HL-60 (cell line): ENCODE results near the gene PRR5.

ENCODE experiments used
- DNase-seq, 2 experiments: peaks; one replicate each; pipeline ENCODE4 v3.0.0-alpha.2; 2010 to 2020; ENCODE audit warnings: low read depth in 1 of 2, low spot score in 1 of 2
- H3K27ac ChIP-seq: fragments of 250-450 bp; sonication (Bioruptor Pico); replicated peaks from 2 replicates; pipeline ENCODE4 v1.5.1; 2020; ENCODE audit warnings: mild to moderate bottlenecking, moderate library complexity
- H3K27me3 ChIP-seq: fragments of 250-450 bp; sonication (Bioruptor Pico); 2 replicates; pipeline ENCODE4 v1.5.1; 2021; ENCODE audit warnings: mild to moderate bottlenecking, moderate library complexity; ENCODE audit not compliant: insufficient read depth, poor library complexity, severe bottlenecking
- H3K4me3 ChIP-seq: replicated peaks from 2 replicates; pipeline ENCODE4 v1.5.1; 2011; ENCODE audit warnings: mild to moderate bottlenecking, control low read depth, low read length; ENCODE audit not compliant: insufficient read depth
- CTCF ChIP-seq: IDR thresholded peaks from one replicate; pipeline ENCODE4 v1.5.1; 2011; ENCODE audit warnings: low read length, control low read depth, inconsistent platforms; ENCODE audit not compliant: insufficient read depth
- GABPA ChIP-seq: IDR thresholded peaks from 2 replicates; pipeline ENCODE4 v1.6.1; 2012; ENCODE audit warnings: low read depth
- POLR2AphosphoS5 ChIP-seq: IDR thresholded peaks from 2 replicates; pipeline ENCODE4 v1.6.1; 2012; ENCODE audit warnings: low read depth
- REST ChIP-seq: IDR thresholded peaks from 2 replicates; pipeline ENCODE4 v1.6.1; 2012; ENCODE audit warnings: low read depth; ENCODE audit not compliant: insufficient replicate concordance
- SPI1 ChIP-seq: IDR thresholded peaks from 2 replicates; pipeline ENCODE4 v1.6.1; 2012; ENCODE audit warnings: low read depth, mild to moderate bottlenecking, borderline replicate concordance

PRR5 gene

GRCh38 chr22:44730490-44731356, 28.7 kb downstream of the PRR5 start:
- Histone ChIP-seq H3K27me3 (no peaks in the 10 kb centered on the region), H3K27ac (no peak overlapping the region)
- TF ChIP-seq SPI1: no peak
- TF ChIP-seq REST: no peak

GRCh38 chr22:44731357-44731970, 29.5 kb downstream of the PRR5 start:
- TF ChIP-seq CTCF (no peak), GABPA (no peak), POLR2AphosphoS5 (no peak), SPI1 (no peak), REST (no peak)

More at GRCh38 chr22:44730490-44731356, 28.7 kb downstream of the PRR5 start:
- no peak overlapping the region for H3K4me3 ChIP-seq
- no peak for DNase-seq

GRCh38 chr22:44732017-44732561, 30.1 kb downstream of the PRR5 start:
- TF ChIP-seq SPI1: no peak
- no peak overlapping the region for H3K27ac ChIP-seq
- no peak overlapping the region for H3K4me3 ChIP-seq
- no peaks in the 10 kb centered on the region for H3K27me3 ChIP-seq
- DNase-seq: no peak

More at GRCh38 chr22:44731357-44731970, 29.5 kb downstream of the PRR5 start:
- DNase-seq: no peak
- Histone ChIP-seq H3K4me3 (no peak overlapping the region), H3K27ac (no peak overlapping the region), H3K27me3 (no peaks in the 10 kb centered on the region)

GRCh38 chr22:44732661-44733060, 30.7 kb downstream of the PRR5 start:
- Histone ChIP-seq H3K27ac (no peak overlapping the region), H3K4me3 (no peak overlapping the region), H3K27me3 (no peaks in the 10 kb centered on the region)
- TF ChIP-seq POLR2AphosphoS5 (no peak), GABPA (no peak), CTCF (no peak), SPI1 (no peak)
- DNase-seq: no peak
